ENCODE measurements around the gene PITPNM3.
"Not testable (repeated sequence)": the region's sequence is repeated elsewhere in the genome, so short reads cannot be mapped to it uniquely, and the experiment has no call there.

PITPNM3 gene

DNA sequence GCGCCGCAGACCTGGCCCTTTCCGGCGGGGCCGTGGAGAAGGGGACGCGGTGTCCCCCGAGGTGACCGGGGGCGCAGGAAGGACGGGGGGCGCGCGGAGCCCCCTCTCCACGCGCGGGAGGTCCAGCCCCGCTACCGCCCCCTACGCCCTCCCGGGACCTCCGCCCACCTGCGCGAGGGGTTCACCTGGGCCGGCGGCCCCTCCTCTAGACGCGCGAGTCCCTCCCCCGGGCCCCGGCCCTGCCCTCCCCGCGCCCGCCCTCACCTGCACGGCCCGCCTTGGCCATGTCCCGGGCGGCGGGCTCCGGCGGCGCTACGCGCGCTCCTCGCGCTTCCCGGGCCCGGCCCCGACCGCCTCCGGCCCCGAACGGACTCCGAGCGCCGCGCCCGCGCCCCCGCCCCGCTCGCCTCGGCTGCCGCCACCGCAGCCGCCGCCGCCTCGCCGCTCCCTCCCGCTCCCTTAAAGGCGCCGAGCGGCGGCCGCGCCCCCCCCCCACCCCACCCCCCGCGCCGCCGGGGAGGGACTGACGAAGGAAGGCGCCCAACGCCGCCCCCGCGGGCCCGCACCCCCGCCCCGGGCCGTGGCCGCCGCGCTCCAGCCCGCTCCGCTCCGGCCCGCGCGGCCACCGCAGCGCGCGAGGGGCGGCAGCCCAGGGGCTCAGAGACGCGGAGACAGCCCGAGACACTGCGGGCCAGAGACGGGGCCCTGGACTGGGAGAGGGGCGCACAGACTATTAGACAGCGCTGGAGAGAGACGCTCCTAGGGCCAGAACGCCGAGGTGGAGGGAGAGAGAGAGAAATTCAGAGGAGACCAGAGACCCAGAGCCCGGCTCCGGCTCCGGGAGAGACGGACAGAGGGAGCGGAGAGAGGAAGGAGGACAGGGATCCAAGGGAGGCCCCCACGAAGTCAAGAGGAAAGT is at the start of gene PITPNM3:
Gene PITPNM3 (minus strand): TSS at position 435 of the 919 bp plus-strand sequence. CDS start 149 bp downstream, at position 286.
- no peak for DNase-seq

DNA sequence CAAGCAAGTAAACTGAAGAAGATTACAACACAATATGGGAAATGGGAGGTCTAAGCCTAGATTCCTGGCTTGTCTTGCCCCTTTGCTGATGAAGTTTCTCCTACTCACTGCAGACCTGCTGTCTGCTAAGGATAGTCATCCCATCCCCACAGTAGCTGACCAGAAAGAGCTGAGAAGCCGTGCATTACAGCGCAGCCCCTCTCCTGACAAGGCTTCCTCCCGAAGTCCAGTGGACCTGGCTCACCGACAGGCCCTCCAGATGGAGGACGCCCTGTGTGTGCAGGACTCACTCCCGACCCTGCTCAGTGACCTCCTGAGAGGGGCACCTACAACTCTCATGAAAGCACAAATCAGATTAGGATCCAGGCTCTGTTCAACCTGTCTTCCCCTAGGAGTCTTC is 48.8 kb upstream of the PITPNM3 start:
- no peak for DNase-seq

DNA sequence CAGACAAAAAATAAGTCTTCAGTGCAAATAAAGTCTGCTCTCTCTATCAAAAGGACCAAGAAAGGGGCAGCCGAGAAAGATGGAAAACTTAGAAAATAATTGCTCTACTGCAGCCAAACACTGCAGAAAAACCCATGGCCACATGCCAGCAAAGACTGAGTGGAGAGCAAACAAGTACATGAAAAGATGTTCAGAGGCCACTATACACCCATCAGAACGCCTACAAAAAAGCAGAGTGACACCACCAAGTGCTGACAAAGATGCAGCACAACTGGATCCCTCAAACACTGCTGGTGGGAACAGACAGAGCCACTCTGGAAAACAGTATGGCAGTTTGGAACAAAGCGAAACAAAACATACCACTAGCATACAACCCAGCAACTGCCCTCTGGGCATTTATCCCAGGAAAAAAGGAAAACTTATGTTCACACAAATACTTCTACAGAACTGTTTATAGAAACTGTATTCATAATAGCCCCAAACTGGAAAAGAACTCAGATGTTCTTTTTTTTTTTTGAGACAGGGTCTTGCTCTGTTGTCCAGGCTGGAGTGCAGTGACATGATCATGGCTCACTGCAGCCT is 47.5 kb upstream of the PITPNM3 start:
- DNase-seq, result no peak

DNA sequence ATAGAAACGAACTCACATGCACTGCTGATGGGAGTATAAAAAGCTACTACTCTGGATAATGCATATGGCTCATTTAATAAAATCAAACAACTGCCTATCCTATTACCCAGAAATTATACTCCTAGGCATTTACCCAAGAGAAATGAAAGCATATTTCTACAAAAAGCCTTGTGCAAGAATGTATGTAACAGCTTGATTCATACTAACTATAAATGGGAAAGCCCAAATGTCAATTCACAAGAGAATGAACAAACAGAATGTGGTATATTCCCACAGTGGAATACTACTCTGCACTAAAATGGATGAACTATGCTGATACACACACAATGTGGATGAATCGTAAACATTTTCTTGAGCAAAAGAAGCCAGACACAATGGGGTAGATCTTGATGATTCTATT is 45.8 kb upstream of the PITPNM3 start:
- no peak for DNase-seq

DNA sequence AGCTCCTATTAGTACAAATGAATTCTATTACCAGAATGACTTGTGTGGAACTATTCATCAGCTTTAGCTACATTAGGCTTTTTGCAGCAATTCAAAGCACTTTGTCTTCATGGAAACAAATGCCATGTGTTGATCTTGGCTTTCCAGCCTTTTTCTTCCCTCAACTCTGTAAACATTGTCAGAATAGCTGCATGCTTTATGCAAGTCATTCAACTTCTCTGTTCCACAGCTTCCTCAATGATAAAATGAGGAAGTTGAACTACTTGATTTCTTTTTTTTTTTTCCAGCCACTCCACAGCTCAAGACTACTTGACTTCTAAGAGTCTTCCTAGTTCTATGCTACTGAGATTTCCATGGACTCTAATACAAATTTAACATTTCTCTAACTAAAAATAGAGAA is 43.0 kb upstream of the PITPNM3 start:
- DNase-seq, result no peak

DNA sequence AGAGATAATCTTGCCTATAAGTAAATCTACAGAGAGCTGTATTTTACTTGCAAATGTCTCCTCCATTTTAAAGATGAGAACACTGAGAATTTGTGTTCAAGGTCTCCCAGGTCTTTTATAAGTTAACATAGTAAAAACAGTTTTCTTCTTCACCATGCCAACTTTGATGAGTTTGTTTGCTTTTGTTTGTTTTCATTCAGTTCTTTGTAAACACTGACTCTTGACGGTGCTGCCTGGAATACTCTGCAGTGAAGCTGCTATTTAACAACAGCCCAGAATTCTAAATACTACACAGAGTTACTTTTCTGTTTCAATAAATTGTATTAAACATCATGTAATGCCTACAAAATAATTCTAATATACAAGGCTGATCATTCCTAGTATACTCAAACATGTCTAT is 41.4 kb upstream of the PITPNM3 start:
- DNase-seq, result no peak

DNA sequence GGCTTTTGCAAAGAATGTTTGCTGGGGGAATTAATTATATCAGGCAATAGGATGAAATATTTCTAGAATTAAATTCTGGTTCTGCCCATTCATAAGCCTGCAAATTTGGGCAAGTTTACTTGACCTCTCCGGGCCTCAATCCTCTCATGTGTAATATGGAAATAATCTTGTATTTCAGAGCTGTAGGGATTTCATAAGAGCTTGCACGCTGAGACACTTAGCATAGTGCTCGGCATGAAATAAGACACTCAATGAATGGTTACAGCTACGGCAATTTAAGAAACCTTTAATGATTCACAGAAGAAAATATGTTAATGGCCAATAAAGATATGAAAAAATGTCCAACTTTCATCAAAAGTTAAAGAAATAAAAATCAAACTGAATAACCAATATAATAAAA is 40.6 kb upstream of the PITPNM3 start:
- no peak for DNase-seq

DNA sequence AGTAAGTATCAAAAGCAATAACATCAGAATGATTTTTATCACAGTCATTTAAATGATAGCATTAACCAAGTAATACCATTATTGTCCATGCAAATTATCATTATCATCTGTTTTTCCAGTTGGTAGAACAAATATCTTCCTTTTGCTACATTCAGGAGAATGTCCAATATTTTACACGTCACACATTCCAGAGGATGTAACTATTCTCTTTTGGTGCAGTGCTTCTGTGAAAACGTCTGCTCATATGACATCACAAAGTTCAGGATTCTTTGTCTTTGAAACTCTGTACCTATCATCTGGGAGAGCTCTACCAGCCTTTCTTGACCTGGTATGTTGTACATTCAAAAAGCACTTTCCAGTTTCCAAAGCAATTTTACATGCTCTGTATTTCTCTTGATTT is 40.2 kb upstream of the PITPNM3 start:
- no peak for DNase-seq

DNA sequence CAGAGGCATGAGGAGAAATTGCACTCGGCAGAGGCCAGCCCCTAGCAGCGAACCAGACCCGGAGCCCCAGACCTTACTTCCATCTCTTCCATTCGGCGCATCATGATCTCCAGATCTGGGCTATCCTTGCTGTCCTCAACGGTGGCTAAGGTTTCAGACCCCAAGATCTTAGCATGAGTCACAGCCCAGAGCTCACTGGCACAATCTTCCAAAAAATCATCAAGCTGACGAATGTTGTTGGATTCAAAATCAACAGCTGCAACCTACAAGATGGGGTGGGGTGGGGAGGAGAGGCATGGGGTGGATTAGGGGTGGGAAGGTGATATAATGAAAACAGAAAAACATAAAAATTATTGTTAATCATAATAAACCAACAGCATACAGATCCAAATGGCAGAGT is 39.7 kb upstream of the PITPNM3 start:
- DNase-seq, result no peak

DNA sequence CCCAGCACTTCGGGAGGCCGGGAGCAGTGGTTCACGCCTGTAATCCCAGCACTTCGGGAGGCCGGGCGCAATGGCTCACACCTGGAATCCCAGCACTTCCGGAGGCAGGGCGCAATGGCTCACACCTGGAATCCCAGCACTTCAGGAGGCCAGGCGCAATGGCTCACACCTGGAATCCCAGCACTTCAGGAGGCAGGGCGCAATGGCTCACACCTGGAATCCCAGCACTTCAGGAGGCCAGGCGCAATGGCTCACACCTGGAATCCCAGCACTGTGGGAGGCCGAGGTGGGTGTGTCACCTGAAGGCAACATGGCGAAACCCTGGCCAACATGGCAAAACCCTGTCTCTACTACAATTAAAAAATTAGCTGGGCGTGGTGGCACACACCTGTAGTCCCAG is 37.0 kb upstream of the PITPNM3 start:
- not testable (repeated sequence) for DNase-seq

DNA sequence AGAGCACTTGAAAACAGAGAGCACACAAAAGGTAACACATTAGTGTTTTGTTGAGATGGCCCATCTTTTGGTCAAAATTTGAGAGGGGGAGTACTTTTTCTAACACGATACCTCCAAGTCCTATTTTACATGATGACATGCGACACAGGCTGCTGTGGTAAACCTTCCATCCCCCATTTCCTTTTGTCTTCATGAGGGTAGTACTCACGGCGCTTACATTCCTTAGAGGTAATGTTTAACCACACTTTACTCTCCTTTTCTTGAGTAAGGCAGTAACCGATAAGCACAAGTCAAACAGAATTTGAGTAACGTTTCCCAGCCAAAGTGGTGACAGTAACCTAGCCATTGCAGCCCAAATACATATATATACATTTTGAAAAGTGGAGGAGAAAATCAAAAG is 35.8 kb upstream of the PITPNM3 start:
- DNase-seq, result no peak

DNA sequence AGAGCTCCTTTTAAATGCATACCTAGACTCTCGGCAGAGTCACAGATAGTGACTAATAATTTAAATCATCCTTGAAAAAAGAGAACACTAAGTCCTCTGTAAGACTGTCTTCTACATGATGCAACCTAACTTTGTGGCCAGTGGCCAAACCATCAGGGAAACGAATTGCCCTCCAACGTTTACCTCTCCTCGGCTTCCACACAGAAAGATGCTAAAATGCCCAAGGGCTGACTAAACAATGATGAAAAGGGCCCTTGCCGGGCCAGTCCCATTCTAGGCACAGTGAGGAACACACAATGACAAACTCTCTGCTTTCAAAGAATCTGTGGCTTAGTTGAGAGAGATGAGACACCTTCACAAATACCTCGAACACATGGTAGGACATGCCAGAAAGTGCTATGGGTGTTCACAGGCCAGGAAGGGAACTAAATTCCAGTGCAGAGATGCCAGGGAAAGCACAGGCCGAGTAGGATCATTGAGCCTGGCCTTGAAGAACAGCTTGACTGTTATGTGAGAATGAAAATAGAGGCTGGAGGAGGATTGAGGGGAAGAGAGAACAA is 35.3 kb upstream of the PITPNM3 start:
- no peak for DNase-seq

DNA sequence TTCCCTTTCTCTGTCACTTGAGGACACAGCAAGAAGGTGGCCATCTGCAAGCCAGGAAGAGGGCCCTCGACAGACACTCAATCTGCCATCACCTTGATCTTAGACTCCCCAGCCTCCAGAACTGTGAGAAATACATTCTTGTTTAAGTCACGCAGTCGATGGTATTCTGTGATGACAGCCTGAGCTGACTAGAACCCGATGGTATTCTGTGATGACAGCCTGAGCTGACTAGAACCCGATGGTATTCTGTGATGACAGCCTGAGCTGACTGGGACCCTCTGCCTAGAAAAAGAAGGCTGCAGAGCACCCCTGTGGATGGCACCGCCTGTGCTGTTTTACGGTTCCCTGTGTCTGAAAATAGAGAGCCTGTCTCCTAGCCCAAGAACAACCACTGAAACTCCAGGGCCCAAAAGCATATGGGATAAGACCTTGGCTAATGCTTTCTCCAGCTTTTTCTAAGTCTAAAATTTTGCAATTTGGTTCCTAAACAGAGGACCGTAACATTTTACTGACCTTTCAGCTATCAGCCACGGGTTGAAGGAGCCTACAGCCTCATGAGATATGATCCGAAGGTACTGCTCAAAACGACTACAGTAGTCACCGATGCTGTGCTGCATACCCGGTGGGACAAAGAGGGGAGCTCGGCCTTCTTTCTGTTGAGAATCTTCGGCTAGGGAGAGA is 33.1 kb upstream of the PITPNM3 start:
- no peak for DNase-seq

DNA sequence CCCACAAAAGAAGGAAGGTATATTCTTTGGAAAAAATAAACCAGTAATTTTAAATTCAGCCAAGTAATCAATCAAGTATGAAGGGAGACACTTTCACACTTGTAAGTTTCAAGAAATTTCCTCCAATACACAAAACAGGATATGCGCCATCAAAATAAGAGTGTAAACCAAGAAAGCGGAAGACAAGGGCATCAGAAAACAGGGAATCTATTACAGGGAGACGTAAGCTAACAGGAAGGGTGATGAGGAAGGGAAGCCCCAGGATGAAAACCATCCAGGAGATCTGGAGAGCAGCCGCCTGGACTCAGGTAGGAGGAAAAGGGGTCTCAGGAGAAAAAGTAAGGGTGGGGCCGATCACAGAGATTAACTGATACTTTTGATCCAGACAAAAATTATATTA is 31.8 kb upstream of the PITPNM3 start:
- no peak for DNase-seq

DNA sequence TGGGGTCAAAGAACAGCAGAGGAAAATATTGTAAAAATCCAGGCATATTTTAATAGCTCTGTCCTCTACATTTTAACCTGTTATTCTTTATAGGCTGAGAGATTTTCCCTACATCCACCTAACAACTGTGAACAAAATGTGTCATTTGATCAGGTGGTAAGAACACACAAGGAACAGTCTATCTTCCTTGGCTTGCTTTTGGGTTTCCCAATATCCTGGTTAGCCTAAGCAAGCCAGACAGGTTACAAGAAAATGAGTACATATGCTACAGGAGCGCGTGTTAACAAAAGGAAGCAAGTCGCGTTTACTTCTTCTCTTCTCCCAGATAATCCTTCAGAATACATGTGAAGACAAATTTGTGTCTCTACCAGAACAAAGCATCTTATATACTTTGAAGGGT is 31.0 kb upstream of the PITPNM3 start:
- DNase-seq, result no peak

DNA sequence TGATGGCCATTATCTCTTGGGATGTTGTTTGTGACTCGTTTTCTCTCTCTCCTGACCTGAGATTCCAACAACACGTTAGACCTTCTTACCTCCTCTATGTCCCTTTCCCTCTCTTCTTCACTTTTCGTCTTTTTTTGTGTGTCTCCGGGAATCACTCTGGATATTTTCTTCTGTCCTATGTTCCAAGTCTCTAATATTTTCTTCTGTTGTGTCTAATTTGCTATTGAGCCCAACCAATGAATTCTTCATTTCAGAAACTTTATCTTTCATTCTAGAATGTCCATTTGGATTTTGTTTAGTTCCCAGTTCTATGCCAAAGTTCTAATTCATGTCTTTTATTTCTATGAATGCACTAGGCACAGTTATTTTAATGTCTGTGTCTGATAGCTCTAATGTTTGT is 27.1 kb upstream of the PITPNM3 start:
- DNase-seq, result no peak

DNA sequence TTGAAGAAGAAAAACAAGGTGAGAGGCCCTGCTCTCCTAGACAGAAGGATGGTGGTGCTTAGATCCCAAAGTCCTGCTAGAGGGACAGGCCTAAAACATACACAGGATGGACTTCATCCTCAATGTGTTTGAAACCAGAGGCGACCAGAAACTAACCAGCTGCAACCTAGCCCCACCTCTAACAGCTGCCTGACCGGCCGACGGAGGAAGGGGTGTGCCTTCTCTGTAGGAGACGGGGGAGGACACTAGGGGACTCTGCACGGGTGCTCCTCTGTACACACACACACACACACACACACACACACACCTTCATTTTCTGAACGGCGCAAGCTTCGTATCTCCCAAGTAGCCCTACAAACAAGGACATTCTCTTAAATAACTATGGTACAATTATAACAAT is 24.3 kb upstream of the PITPNM3 start:
- DNase-seq, result no peak

DNA sequence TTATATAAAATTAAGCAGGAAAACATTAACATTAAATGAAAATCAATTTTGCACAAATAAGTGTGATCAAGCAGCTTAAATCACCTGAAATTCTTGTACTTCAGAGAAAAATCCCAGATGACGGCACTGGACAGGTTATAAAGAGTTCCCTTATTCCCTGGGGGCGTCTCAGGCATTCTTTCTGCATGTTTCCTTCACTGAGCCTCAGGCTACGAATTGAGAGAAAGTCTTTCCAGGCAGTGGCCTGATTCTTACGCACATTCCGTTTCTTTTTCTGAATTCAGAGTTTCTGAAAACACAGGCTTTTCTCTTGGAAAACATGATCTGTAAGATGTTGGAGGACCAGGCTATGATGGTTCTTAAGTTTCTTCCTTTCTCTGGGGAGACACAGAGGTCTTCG is 22.1 kb upstream of the PITPNM3 start:
- no peak for DNase-seq

DNA sequence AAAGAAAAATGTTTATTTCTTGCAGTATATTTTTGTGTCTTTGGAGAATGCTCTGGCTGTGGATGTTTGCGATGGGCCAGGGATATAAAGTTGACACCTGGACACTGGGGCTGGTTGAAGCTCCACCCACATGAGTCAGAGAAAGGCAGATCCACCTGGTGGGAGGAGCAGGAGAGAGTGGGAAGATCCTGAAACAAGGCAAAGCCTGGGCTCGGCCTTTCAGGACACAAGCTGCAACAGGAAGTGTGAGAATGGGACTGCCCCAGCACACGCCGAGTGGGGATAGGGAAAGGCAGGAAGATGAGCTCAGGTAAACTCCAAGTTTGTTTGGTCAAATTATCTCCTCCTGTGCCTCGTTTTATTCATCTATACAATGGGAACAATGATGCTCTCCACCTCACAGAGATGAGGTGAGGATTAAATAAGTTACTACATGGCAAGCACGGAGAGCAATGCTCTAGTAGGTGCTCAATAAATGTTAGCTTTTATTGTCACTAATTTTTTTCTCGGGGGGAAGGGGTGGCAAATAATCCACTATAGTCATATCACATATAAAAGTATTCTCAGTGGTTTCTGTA is 21.4 kb upstream of the PITPNM3 start:
- DNase-seq, result no peak

DNA sequence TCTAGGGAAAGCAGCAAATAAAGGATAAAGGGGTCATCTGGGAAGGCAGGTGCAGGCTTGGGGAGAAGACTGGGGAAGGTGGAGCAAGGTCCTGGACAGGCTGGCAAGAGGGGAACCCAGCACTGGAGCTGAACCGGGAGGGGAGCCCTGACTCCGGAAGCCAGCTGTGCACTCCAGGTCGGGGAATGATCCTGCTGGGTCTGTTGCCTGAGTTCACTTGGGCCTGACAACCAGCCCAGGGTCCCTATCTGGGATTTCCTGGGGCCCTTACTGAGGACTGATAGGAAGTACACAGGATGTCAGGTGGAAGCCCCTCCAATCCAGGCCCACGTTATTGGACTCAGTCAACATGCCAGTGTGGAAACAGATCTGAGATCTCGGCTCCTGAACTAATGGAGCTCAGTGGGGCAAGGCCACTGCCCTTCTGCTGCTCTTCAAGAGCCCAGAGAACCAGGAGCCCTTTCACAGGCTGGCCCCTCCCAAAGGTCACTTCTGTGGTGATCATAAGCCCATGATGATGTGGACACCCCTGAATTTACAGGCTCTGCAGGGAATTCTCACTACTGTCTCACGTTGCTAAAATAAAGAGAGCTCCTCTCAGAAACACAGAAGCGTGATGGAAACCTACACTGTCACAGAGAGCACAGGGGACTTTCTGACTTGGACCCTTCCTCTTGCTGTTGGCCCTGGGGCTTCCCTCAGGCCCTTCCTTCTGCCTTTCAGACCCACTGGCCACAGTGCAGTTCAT is 19.9 kb upstream of the PITPNM3 start:
- DNase-seq, result no peak

DNA sequence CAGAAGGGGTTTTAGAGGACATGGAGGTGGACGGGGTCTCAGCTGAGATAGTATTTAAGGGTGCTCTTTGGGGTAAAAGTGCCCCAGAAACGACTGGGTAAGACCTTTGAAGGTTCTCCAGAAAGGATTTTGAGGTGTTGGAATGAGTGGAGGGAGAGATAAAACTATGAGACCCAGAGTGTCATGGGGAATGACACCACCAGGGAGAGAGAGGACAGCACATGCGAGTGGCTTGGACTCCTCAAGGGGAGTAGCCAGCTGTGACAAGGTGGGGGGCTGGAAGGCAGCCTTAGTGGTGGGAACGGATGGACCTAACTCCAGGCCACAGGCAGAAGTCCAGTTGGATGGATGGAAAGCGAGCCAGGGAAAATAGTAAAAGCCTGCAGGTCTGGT is 19.2 kb upstream of the PITPNM3 start:
- no peak for DNase-seq

Data from activated naive CD4-positive, alpha-beta T cell (primary cell).